ENCODE data around the gene DOK5.

The DOK5 gene

GRCh38 chr20:54502179-54502578 is 26.8 kb downstream of the DOK5 start:
- no peak for DNase-seq (ENCODE audit: extremely low spot score, insufficient read length, low read depth)
- FAIRE-seq: no peak

GRCh38 chr20:54506643-54507042 is 31.2 kb downstream of the DOK5 start:
- no peak for FAIRE-seq
- DNase-seq (ENCODE audit: extremely low spot score, insufficient read length, low read depth): no peak

GRCh38 chr20:54510541-54511129 is 35.2 kb downstream of the DOK5 start:
- no peak for DNase-seq (ENCODE audit: extremely low spot score, insufficient read length, low read depth)
- no peak for FAIRE-seq

- no peak for DNase-seq (ENCODE audit: extremely low spot score, insufficient read length, low read depth)
- no peak for FAIRE-seq
Measured at GRCh38 chr20:54512694-54513093, 37.3 kb downstream of the DOK5 start.

GRCh38 chr20:54514028-54514607 is 38.7 kb downstream of the DOK5 start:
- FAIRE-seq: no peak
- no peak for DNase-seq (ENCODE audit: extremely low spot score, insufficient read length, low read depth)

GRCh38 chr20:54515793-54516628 is 40.6 kb downstream of the DOK5 start:
- no peak for DNase-seq (ENCODE audit: extremely low spot score, insufficient read length, low read depth)
- FAIRE-seq: no peak

- DNase-seq (ENCODE audit: extremely low spot score, insufficient read length, low read depth) (no peak), FAIRE-seq (no peak)
Measured at GRCh38 chr20:54517241-54517975, 42.0 kb downstream of the DOK5 start.

- FAIRE-seq (no peak), DNase-seq (ENCODE audit: extremely low spot score, insufficient read length, low read depth) (no peak)
Measured at GRCh38 chr20:54524849-54525248, 49.5 kb downstream of the DOK5 start.

GRCh38 chr20:54525916-54526590 is 50.7 kb downstream of the DOK5 start:
- DNase-seq (ENCODE audit: extremely low spot score, insufficient read length, low read depth) (no peak), FAIRE-seq (no peak)

- FAIRE-seq: no peak
- no peak for DNase-seq (ENCODE audit: extremely low spot score, insufficient read length, low read depth)
Measured at GRCh38 chr20:54526801-54527200, 51.4 kb downstream of the DOK5 start.

GRCh38 chr20:54532573-54532972 is 57.2 kb downstream of the DOK5 start:
- no peak for DNase-seq (ENCODE audit: extremely low spot score, insufficient read length, low read depth)
- FAIRE-seq: no peak

- DNase-seq (ENCODE audit: extremely low spot score, insufficient read length, low read depth): no peak
- no peak for FAIRE-seq
Measured at GRCh38 chr20:54534101-54534500, 58.7 kb downstream of the DOK5 start.

- no peak for FAIRE-seq
- DNase-seq (ENCODE audit: extremely low spot score, insufficient read length, low read depth): no peak
Measured at GRCh38 chr20:54535033-54535432, 59.6 kb downstream of the DOK5 start.

- DNase-seq (ENCODE audit: extremely low spot score, insufficient read length, low read depth) (no peak), FAIRE-seq (no peak)
Measured at GRCh38 chr20:54535746-54536145, 60.4 kb downstream of the DOK5 start.

- DNase-seq (ENCODE audit: extremely low spot score, insufficient read length, low read depth) (no peak), FAIRE-seq (no peak)
Measured at GRCh38 chr20:54539521-54540046, 64.2 kb downstream of the DOK5 start.

- FAIRE-seq: no peak
- DNase-seq (ENCODE audit: extremely low spot score, insufficient read length, low read depth): no peak
Measured at GRCh38 chr20:54543369-54543768, 68.0 kb downstream of the DOK5 start.

GRCh38 chr20:54545676-54546358 is 70.4 kb downstream of the DOK5 start:
- DNase-seq (ENCODE audit: extremely low spot score, insufficient read length, low read depth) (no peak), FAIRE-seq (no peak)

GRCh38 chr20:54548849-54549248 is 73.5 kb downstream of the DOK5 start:
- FAIRE-seq (no peak), DNase-seq (ENCODE audit: extremely low spot score, insufficient read length, low read depth) (no peak)

- no peak for FAIRE-seq
Measured at GRCh38 chr20:54549658-54550326, 74.4 kb downstream of the DOK5 start.

More at GRCh38 chr20:54549658-54550326, 74.4 kb downstream of the DOK5 start:
- no peak for DNase-seq (ENCODE audit: extremely low spot score, insufficient read length, low read depth)

Measured in GM18507 (cell line).